ENCODE data around the gene TNS1.

The TNS1 gene

DNA sequence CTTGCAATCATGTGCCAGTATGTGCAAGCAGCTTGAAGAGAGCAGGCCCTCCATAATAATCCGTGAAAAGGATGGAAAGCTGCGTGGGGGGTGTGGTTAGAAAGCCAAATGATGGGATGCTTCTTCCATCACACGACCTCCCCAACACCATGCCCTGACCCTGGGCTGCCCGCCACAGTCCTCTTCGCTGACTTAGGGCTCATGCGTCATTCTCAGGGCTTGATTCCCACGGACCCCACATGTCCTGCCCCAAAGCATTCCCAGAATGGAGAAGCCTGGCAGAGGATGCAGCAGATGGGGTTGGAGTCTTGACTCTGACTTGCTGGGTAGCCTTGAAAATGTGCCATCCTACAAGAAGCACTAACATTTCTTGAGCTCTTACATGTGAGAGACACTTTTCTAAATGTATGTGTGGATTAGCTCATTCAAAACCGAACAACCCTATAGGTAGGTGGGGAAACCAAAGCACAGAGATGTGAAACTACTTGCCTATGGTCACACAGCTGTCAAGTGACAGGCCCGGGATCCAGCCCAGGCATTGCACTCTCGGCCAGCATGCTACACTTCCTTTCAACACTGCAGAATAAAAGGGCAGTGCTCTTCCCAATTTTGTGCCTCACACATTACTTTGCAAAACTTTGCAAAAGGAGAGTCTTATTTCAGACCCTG is 3.7 kb downstream of the TNS1 start:
- no peak for DNase-seq

DNA sequence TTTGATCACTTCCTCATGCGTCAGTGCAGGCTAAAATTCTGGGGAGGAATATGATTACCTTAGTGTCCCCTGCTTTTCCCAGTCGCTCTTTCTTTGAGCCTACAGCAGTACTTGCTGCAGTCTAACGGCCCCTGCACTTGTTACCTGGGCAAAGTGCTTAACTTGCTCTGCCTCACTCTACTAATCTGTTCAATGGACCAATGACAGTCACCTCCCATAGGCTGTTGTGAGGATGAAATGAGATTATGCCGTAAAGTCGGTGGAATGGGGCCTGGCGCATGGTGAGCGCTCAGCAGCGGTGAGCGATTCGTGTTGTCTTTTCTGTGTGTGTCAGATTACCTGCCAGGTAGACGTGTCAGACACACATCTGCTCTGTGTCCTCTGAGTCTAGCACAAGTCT is 5.3 kb downstream of the TNS1 start:
- DNase-seq, result no peak

DNA sequence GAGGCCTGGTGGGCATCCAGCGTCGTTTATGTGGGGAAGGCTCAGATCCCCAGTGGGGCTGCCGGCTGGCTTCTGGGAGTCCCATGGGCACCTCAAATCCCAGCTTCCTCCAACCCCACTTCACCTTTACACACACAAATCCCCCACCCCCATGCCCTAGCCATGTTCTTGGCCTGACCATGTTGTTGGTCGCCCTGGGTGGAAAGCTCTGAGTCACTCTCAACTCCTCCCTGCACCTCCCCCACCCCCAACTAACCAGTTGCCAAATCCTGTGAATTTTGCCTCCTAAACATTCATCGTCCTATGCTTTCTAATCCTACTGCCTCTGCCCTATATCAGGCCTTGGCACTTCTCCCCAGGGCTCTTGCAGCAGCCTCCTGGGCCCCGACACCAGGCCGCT is 6.4 kb downstream of the TNS1 start:
- no peak for DNase-seq

DNA sequence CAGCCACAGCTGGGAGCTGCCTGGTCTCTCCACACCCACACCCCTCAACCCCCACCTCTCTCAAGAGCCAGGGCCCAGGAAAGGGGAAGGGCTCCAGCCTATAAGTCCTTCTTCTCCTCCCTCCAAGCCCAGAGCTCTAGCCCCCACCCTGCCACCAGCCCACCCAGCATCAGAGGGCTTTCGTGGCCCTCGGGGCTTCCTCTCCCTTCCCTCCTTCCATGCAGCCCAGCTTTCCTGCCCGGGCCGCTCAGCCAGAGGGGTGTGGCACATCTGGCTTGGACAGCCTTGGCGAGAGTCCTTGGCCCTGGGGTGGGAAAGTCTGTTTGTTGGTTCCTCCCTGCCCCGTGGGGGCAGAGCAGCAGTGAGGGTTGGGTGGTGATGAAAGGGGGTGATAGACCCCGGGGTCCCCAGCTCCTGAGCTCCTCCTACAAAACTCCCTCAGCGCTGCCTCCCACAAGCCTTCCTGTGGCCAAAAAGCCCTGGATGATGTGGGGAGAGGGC is 7.0 kb downstream of the TNS1 start:
- no peak for DNase-seq

DNA sequence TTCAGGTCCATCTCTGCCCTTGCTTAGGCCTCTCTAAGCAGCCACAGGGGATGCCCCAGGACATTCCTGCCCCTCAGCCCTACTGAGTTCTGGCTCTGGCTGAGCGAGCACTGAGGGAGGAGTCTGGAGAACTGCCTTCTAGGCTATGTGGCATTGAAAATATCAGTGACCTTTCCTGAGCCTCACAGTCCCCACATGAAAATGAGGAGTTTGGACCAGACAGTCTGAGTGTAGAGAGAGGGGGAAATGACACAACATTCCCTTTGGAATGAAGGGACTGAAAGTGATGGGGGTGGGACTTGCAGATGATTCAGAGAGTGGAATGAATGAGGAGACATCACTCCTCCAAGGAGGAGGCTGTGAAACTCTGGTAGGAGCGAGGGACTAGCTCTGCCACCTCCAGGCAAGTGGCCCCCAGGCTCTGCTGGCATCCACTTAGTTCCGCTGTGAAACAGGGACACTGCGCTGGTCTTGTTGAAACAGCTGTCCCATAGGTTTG is 8.0 kb downstream of the TNS1 start:
- DNase-seq, result no peak

DNA sequence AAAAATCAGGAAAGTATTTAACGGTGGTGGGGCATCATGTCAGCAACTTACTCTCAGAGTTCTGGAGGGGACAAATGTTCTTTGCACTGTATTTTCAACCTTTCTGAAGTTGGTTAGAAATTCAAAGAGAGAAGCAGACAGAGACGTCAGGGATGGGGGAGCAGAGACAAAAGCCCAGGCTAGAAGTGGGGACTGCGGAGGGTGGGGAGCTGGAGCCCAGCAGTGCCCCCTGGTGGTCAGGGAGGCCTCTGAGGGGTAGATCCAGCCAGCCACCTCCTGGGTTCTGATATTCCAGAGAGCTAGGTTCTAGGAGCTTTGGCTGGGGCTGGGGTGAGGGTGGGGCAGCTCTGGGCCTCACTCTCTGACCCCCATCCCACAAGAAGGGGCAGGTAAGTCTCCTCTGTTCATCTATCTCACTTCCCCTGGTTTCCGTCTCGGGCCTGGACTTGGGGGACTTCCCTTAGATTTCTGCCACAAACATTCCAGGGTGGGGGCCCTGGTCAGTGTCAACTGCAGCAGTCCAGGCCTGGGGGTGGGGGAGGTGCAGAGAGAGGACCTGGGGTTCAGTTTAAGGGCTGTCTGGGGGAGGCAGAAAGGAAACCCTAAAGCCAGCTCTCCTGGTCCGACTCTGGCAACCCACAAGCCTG is 8.9 kb downstream of the TNS1 start:
- DNase-seq, result peak; percentile 23

DNA sequence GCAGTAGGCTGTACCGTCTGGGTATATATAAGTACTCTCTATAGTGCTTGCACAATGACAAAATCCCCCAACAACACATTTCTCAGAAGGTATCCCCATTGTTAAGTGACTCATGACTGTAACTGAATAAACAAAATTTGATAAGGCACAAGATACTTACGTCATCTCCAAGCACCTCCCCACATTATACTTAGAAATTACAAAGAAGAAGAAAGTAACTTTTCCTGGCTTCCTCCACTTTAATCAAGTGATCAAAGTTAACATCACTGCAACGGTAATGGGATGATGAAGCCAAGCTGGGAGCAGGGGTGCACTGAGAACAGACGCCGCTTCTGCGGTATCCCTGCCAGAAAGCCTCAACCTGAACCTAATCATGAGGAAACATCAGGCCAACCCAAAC is 9.7 kb downstream of the TNS1 start:
- no peak for DNase-seq

DNA sequence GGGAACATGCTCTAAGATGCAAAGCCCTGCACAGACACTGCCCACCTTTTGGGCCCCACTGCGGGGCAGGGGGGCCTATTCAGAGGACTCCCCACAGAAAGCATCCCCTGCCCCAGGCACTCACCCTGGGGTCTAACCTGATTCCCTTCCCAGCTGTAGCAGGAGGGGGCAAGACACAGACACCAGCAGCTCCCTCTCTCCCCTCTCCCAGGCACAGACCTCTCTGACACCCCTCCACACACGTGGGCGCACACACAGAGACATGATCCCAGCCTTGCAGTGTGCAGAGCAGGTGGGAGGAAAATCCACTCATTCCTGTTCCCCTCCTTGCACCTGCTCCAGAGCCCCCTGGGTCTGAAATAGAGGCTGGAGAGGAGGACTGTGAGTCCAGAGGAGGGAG is 10.7 kb downstream of the TNS1 start:
- no peak for DNase-seq

DNA sequence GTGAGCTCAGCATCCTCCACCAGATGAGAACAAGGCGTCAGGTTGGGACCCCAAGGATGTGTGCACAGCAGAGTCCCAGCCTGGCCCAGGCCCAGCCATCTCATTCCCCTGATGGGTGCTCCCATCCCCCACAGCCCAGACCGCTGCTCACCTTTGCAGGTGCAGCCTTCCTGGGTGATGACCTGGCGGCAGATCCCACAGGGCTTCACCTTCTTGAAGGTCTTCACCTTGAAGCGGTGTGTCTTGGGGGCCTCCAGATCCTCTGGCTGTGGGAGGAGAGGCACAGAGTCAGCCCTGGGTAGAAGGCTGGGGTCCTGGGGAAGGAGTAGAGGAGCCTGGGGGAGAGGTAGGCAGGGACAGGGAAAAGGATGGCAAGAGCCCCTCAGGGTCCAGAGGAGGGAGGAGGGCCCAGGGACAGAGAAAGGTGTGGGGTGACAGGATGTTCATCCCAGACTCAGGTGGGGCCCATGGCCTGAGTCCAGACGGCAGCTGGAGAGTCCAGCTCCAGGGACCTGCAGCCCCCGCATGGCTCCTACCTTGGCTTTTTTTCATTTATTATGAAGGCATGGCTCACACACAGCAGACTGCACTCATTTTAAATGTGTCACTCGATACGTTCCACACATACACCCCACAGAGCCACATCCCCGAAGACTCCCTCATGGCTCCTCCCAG is 11.9 kb downstream of the TNS1 start:
- DNase-seq, result no peak

DNA sequence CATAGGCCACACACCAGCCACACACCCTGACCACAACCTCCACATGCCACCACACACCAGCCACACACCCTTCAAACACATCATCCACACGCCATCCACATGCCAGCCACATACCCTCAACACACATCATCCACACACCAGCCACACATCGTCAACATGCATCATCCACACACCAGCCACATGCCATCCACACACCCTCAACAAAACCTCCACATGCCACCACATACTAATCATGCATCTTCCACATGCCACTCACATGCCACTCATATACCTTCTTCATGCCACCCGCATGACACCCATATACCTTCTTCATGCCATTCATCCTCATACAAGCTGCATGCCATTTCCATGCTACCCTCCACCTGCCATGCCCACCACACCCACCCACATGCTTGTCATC is 12.4 kb downstream of the TNS1 start:
- no peak for DNase-seq

DNA sequence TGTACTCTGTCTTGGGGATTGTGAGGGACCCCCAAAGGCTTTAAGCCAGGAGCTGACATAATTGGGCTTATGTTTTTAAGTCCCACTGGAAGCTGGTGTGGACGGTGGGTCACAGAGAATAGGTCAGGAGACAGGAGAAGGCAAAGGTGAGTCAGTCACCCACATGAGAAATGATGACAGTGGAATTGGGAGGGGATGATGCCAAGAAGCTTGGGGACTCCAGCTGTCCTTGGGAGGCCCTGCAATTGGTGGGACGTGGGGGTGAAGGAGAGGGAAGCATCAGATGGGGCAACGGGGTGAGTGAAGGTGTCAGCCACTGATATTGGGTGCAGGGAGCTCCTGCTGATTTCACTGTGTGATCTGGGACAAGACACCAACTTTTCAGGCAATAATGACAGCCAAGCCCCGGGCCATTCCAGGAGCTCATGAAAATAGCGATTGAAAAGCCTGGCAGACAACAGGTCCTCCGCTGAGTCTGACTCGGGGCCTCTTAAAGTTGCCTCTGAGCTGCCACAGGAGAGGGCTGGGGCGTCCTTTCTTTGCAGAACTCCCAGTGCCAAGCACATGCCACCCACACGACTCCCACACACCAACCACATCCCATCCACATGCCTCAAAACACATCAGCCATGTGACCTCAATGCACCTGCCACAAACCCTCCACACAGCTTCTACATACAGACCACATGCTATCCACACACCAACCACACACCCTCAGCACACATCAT is 13.4 kb downstream of the TNS1 start:
- no peak for DNase-seq

DNA sequence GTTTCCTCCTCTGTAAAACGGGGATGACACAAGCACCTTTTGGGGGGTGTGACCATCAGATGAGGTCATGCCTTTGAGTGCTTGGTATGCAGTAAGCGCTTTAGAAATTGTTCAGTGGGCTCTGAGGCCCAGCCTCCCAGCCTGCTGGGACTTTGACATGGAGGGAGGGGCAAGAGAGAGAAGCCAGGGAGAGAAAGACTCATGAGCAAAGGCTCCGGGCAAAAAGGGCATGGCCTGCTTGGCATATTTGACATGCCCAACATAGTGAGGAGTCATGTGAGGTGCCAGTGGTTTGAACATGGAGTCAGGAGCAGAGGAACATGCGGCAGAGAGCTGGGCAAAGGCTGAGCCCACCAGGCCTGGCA is 14.0 kb downstream of the TNS1 start:
- no peak for DNase-seq

DNA sequence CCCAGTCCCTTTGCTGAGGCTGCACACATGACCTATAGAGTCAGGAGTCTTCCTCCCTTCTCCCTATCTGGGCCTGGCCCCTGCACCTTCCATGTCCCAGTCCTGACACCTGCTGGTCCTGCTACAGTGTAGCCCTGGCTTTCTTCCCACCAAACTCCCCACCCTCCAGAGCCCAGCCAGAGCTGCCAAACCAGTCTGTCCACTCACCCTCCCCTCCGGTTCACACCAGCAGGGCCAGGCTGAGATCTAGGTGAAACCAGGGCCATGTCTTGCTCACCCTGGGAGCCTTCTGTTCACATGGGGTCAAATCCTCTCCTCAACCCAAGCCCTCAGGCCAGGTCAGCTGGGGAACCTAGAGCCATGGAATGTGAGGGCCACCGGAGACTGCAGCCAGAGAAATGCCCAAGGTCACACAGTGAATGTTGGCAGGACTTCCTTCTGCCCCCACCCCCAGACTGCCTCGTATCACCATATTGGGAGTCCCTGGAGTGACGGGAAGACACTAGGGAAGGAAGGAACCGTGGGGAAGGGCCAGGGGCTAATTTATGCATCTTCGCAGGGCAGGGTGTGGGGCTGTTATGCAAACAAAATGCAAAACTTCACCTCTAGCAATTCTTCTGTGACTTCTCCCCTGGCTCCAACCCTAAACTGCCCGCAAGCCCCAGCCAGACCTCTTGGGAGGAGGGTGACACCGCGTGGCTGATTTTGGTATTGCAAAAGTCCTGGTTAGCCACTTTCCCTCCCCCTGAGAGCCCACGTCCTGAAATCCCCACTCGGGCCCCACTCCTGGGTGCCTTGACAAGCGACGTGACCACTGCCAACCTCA is 14.6 kb downstream of the TNS1 start:
- peak; percentile 92 for DNase-seq

DNA sequence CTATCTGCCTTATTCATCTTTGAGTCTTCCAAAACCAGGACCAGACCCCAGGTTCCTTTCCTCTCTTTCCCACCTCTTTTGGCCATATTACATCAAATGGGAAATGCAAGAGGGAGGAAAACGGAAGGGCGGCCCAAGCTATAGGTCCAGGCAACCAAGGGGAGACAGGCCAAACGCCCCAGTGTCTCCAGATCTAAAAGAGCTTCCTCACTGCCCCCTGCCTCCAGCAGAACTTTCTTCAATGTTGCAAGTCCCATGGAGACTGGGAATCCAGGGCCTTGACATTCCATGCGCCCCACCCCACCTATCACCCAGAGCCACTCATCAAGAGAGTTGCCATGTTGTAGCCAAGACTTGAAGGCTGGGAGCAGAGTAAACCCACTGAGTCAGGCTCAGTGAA is 15.4 kb downstream of the TNS1 start:
- no peak for DNase-seq

DNA sequence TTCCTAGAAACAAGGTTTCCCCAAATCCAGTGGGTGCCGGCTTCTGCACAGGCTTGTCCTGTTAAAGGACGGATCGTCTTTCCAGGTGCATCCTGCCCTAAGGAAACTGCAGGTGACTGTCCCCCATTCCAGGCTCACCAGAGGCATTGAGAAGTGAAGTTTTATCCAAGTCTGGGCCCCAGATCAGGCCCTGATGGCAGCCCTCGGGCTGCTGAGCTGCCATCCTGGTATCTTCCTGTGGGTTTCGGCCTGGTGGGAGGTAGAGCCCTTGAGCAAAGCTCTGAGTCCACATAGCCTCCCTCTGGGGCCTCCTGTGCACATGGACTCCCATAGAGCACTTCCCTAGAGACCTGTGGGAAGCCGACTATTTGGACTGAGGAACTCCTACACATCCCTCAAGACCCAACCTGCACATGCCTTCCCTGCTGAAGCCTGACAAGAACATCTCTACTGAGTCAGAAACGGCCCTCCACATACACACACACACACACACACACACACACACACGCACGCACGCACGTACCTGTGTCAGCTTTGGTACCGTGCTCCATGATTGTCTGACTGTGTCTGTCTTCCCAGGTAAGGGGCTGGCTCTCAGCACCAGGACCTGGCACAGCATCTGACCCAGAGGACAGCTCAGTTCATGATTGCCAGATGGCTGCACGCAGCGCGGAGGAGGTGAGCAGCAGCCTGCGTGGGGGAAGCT is 16.4 kb downstream of the TNS1 start:
- DNase-seq, result no peak

DNA sequence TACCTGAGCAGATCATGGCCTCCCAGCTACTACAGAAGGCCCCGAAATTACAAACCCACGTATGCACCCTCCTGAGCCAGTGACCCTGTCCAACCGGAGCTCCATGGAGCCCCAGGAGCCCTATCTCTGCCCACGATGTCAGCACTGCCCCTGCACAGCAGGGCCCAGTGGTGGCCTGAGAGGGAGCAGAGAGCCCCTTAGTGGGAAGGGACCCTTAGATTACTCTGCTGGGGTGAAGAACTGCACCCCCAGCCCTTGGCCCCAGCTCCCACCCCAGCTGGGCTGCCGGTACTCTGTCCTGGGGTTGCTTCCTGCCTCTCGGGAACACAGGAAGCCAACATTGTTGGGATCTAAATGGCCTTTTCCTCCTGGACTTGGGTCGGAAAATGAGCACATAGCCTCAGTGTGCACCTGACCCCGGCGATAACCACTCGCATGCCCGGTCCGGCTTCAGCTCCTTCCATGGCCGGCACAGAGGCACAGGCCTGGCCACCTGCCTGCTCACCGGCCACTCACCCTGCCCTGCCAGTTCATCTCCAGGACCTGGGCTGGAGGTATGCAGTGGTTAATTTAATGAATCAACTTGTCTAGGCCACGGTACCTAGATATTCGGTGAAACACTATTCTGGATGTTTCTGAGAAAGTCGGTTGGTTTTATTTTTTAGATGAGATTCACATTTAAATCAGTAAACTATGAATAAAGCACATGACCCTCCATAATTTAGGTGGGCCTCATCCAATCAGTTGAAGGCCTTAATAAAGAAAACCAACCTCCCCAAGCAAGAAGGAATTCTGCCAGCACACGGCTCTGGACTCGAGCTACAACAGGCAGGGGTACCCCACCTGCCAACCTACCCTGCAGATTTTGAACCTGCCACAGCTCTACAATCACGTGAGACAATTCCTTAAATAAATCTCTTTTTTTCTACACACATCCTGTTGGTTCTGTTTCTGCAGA is 19.2 kb downstream of the TNS1 start:
- DNase-seq, result no peak

DNA sequence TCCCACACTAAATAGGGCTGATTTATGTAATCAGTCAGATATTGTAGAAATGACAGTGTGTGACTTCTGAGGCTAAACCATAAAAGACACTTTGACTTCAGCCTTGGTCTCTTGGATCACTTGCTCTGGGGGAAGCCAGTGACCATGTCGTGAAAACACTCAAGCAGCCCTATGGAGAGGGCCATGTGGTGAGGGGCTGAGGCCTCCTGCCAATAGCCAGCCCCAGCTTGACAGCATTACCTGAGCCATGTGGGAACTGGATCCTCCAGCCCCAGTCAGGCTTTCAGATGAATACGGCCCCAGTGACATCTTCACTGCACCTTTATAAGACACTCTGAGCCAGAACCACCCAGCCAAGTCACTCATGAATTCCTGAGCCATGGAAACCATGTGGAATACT is 20.8 kb downstream of the TNS1 start:
- no peak for DNase-seq

DNA sequence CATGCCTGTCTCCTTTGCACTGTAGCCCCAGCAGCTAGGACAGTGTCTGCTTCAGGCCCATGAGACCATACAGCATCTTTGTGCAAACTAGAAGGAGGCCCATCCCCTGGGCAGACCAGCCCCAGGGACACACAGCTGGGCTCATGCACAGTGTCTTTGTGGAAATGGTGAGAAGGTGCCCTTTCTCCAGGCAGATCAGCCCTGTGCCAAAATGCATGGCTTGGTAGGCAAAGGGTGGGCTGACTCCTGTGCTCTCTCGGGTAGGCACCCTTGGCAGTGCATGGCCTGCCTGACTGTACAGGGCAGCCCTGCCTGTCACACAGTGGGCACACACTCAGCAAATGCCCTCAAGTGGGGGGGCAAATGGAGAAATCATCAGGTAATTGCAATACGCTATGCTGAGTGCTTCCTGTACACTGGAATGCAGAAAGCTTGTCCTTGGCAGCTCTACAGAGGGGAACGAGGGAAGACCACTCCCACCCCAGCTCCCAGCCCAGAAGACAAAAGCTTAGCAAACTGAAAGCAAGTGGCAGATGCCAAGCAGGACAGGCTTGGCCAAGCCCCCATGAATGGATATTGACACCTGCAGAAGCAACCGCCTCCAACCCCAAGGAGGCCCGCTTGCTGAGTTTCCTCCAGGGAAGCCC is 21.6 kb downstream of the TNS1 start:
- DNase-seq, result peak; percentile 64

DNA sequence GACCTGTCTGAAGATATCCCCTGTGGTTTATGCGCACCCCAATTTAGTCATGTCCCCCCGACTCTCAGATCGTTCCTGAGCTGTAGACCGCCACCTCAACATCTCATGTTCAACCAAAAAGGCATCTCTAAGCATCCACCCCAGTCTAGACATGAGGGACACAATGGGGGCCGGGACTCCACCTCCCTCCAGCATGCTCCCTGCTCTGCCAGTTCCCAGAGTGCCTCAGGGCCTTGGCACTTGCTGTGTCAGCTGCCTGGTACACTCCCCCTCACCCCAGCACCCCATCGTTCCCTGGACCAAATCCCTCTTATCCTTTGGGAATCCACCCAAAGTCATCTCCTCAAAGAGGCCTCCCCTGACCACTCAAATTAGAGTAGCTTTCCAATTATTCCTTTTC is 22.2 kb downstream of the TNS1 start:
- DNase-seq, result no peak

DNA sequence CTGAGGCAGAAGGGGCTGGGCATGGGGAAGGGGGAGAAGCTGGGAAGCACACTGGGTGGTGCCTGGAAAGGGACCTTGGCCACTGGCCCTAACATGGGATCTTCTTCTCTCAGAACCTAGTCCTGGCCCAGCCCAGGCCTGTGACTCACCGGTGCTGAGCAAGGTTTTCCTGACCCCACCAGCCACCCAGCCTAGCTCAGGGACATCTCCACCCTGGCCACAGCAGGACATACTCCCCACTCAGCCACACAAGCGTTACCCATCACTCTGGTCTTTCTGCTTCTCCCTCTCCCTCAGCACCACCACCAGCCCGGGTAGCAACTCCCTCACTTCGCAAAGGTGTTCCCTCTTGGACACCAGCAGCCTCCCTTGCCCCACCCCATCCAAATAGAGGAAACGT is 22.8 kb downstream of the TNS1 start:
- DNase-seq, result no peak
